Measurements from ENCODE around the gene USP20.

Gene USP20

GRCh38 chr9:129914051-129914450, 78.8 kb downstream of the USP20 start:
- FAIRE-seq (no peak), DNase-seq (ENCODE audit: low spot score) (no peak)

DNA sequence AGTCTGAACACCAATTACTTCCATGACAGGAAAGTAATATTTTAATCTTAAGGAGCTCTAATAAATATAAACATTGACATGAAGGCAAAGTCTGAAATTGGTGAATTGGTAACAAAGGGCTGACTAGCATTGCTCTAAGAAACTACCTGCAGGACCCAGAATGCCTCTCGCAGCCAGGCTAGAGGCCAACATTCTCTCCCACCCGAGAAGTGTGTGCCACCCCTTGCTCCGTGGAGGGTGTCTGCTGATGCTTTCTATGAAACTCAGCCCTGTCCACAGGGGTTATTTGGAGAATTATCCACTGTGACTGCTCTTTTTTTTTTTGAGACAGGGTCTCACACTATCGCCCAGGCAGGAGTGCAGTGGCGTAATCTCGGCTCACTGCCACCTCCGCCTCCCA, 81.4 kb downstream of the USP20 start:
- no peak for FAIRE-seq
- DNase-seq (ENCODE audit: low spot score), result no peak

- DNase-seq (ENCODE audit: low spot score) (no peak), FAIRE-seq (no peak)
These were observed 83.2 kb downstream of the USP20 start for GRCh38 chr9:129918296-129918950.

- DNase-seq (ENCODE audit: low spot score), result no peak
- no peak for FAIRE-seq
These were observed 84.0 kb downstream of the USP20 start for GRCh38 chr9:129919277-129919676.

DNA sequence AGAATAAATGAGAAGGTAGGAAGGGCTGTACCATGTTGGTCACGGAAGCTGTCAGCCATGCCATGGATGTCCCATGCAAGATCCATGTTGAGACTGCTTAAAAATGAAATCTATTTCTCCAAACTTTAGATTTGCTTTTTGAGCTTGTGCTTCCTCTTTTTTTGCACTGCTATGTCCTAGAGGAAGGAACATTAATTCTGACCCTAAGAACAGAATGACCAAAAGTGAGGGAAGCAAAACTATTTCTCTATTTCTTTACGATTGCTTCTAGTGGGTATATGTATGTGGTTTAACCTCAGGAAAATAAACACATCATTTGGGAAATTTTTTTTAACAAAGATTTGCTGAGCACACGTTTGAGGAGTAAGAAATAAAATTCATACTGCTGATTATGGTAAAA, 84.6 kb downstream of the USP20 start:
- no peak for FAIRE-seq
- no peak for DNase-seq (ENCODE audit: low spot score)

- no peak for DNase-seq (ENCODE audit: low spot score)
- no peak for FAIRE-seq
These were observed 86.6 kb downstream of the USP20 start for GRCh38 chr9:129921905-129922304.

GRCh38 chr9:129923589-129923988, 88.3 kb downstream of the USP20 start:
- FAIRE-seq (no peak), DNase-seq (ENCODE audit: low spot score) (no peak)

- DNase-seq (ENCODE audit: low spot score) (no peak), FAIRE-seq (no peak)
These were observed 94.4 kb downstream of the USP20 start for GRCh38 chr9:129929496-129930125.

GRCh38 chr9:129930743-129931142, 95.5 kb downstream of the USP20 start:
- no peak for DNase-seq (ENCODE audit: low spot score)
- FAIRE-seq, result no peak
